ENCODE data around the gene MARVELD2.

GRCh38 chr5:69418554-69418953, 3.6 kb downstream of the MARVELD2 start:
- TF ChIP-seq GATA3 (IDR thresholded peaks at IDR 0.05; ENCODE audit: low read depth, low read length) (no peak), GATA2 (IDR thresholded peaks at IDR 0.05; ENCODE audit: low read depth, low read length) (no peak)

All from SH-SY5Y (cell line).